ENCODE data around the gene APELA.

GRCh38 chr4:164930647-164931046, 53.7 kb downstream of the APELA start:
- TF ChIP-seq CTCF (IDR thresholded peaks at IDR 0.05), result no peak
- TF ChIP-seq POLR2A (IDR thresholded peaks at IDR 0.05), result no peak
